ENCODE results near the gene MYL7.

MYL7 gene

DNA sequence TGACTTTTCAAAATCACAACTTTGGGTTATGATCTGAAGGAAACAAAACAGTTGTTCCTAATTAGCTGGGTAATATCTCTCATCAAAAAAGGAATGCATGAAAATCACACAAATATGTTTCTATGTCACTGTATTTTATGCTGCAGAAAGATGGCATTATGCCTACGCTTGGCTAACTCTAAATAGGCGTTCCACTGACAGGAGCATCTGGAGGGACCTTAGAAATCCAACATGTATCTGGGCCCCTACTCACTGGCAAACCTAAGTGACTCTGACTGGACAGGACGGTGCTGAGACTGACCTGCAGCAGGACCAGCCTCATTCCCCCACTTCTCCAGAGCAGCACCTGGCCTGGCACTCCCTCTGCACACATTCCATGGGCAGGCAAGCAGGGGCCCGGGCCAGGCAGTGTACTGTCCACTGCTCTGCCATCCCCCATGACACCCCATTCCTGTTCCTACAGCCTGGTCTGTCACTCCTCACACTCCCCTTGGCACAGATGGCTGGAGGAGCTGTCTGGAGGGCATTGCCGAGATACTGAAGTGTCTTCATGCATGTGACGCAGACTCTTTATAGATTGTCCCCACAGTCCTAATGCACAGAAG lies 2.6 kb upstream of the MYL7 start:
- TF ChIP-seq, protein P1, sequence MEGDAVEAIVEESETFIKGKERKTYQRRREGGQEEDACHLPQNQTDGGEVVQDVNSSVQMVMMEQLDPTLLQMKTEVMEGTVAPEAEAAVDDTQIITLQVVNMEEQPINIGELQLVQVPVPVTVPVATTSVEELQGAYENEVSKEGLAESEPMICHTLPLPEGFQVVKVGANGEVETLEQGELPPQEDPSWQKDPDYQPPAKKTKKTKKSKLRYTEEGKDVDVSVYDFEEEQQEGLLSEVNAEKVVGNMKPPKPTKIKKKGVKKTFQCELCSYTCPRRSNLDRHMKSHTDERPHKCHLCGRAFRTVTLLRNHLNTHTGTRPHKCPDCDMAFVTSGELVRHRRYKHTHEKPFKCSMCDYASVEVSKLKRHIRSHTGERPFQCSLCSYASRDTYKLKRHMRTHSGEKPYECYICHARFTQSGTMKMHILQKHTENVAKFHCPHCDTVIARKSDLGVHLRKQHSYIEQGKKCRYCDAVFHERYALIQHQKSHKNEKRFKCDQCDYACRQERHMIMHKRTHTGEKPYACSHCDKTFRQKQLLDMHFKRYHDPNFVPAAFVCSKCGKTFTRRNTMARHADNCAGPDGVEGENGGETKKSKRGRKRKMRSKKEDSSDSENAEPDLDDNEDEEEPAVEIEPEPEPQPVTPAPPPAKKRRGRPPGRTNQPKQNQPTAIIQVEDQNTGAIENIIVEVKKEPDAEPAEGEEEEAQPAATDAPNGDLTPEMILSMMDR (IDR thresholded peaks at IDR 0.05; ENCODE audit: low read depth, low read length), result no peak
- in situ Hi-C loops (cut with HindIII; ENCODE audit: low sequenced_read_pairs), result no loop called here
- H3K4me3 ChIP-seq (ENCODE audit: low read depth, low read length), result no peak overlapping the region

DNA sequence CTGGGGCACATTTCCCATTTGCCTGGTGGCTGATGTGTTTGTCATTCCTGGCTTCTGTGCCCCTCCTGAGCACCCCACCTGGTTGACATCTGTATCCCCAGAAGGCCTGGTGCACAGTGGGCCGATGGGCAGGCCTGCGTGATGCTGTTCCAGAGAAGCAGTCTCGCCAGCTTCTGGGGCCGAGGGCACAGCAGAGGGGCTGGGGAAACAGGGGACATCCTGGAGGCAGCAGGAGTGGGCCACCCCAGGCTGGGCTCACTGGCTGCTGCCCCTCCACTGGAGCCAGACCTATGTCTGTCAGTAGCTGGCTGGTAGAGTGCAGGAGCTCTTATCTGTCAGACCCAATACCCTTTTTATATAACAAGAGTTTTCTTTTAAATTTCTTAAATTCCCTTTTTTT lies 896 bp upstream of the MYL7 start:
- in situ Hi-C loops (cut with HindIII; ENCODE audit: low sequenced_read_pairs), result no loop called here
- no peak for DNase-seq (ENCODE audit: low read depth, low spot score)
- H3K4me3 ChIP-seq (ENCODE audit: low read depth, low read length), result no peak overlapping the region
- TF ChIP-seq, protein P1 (IDR thresholded peaks at IDR 0.05; ENCODE audit: low read depth, low read length), result no peak

More for the DNA sequence above, 2.6 kb upstream of the MYL7 start:
- DNase-seq (ENCODE audit: low read depth, low spot score), result no peak

DNA sequence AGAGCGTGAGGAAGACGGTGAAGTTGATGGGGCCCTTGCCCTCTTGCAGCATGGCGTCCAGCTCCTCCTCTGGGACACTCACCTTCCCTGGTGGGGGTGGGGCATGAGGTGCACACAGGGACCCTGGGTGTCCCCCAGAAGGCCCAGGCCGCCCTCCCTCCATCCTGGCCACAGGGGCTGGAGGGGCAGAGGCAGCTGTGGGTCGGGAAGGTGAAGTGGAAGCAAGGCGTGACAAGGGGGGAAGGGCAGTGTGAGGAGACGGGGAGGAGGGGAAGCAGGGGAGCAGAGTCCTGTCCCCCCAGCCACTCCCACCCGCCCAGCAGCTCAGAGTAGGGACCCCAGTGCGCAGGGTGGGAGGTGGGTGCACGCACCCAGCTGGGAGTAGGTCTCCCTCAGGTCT lies 791 bp downstream of the MYL7 start:
- TF ChIP-seq, protein P1 (IDR thresholded peaks at IDR 0.05; ENCODE audit: low read depth, low read length), result no peak
- in situ Hi-C loops (cut with HindIII; ENCODE audit: low sequenced_read_pairs), result no loop called here
- H3K4me3 ChIP-seq (ENCODE audit: low read depth, low read length), result no peak overlapping the region
- DNase-seq (ENCODE audit: low read depth, low spot score), result no peak

DNA sequence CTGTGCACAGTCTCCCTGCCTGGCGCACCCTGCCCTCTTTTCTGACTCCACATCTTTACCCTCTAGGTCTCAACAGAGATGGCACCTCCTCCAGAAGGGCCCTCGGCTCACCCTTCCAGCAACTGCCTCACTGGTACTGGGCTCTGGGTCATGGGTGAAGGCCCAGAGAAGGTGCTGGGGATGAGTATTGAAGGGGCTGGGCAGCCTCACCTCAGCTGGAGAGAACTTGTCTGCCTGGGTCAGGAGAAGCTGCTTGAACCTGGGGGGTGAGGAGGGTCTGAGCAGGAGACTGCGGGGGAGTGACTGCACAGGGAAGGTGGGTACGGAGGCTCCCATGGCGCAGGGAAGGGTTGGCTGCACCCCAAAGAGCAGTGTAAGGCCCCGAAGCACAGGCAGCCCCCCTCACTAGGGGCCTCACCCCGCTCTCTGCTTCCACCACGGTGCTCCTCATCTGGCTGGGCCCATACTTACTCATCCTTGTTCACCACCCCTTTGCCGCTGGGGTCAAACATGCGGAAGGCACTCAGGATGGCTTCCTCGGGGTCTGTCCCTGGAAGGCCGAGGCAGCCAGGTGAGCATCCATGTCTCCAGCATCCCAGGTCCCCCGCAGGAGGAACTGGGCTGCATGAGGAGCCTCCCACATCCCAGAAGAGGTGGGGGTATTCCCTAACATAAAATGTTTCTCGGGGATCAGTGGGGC lies 1.7 kb downstream of the MYL7 start:
- DNase-seq (ENCODE audit: low read depth, low spot score), result no peak
- in situ Hi-C loops (cut with HindIII; ENCODE audit: low sequenced_read_pairs), result no loop called here
- TF ChIP-seq, protein P1 (IDR thresholded peaks at IDR 0.05; ENCODE audit: low read depth, low read length), result no peak
- H3K4me3 ChIP-seq (ENCODE audit: low read depth, low read length), result no peak overlapping the region

DNA sequence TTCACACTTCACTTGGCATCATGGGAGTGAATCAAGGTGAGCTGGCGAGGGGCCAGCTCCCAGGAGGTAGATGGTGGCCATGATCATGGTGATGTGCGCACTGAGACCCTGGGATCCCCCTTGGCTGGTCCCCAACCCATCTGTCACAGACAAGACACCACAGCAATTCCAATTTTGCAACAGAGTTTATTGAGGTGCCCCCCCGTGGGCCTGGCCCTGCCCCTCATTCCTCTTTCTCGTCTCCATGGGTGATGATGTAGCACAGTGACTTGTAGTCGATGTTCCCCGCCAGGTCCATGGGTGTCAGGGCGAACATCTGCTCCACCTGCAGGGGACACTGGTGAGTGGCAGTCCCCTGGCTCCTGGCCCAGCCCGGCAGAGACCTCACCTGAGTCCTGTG lies 2.4 kb downstream of the MYL7 start:
- in situ Hi-C loops (cut with HindIII; ENCODE audit: low sequenced_read_pairs), result no loop called here
- no peak overlapping the region for H3K4me3 ChIP-seq (ENCODE audit: low read depth, low read length)
- DNase-seq (ENCODE audit: low read depth, low spot score), result no peak
- TF ChIP-seq, protein P1 (IDR thresholded peaks at IDR 0.05; ENCODE audit: low read depth, low read length), result no peak

DNA sequence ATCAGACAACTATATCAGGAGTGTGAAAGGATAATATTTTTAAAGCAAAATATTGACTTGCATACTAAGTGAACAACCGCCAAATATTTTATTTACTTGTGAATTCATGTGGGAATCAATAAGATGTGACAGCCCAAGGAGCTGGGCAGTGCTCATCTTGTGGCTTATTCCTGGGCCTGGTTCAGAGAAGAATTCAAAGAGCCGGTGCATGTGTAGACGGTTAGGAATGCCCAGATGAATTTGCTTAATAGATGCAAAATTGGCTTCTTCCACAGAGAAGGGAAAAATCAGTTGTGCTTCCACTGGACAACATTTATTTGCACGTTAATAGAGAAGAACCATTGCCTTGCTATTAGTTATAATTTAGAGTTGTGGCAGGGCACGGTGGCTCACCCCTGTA lies 4.4 kb downstream of the MYL7 start:
- in situ Hi-C loops (cut with HindIII; ENCODE audit: low sequenced_read_pairs), result no loop called here
- DNase-seq (ENCODE audit: low read depth, low spot score), result no peak

More for the DNA sequence above, 4.4 kb downstream of the MYL7 start:
- TF ChIP-seq, protein P1 (IDR thresholded peaks at IDR 0.05; ENCODE audit: low read depth, low read length), result no peak
- H3K4me3 ChIP-seq (ENCODE audit: low read depth, low read length), result no peak overlapping the region

Data from astrocyte of the spinal cord (primary cell).